ENCODE measurements around the gene LRRC8B. TPM values are rescaled to one million over a fixed set of nuclear protein-coding genes. Genes with fewer than 3 reads are reported as not detected.

The LRRC8B gene
- total and polyA plus RNA-seq, 2 donors from 2014 or later: 2.4 to 15.1 TPM

DNA sequence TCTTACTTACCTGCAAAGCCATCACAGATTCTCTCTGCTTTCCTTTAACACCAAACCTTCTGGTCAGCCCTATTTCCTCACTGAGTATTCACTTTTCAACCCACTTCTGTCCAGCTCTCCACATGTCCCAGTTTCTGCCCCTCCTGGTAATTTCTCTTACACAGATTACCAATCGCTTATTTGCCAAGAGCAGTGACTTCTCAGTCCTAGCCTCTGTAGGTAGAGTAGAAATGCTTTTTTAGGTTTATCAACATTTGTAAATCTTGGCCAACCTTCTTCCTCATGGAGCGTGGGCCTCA, 74.7 kb downstream of the LRRC8B start:
- FAIRE-seq: no peak
- Histone ChIP-seq H3K27ac (ENCODE audit: low read depth in 2 of 2, low read length in 2 of 2) (no peak overlapping the region), H3K9me3 (ENCODE audit: control insufficient read depth in 2 of 3, insufficient read depth in 1 of 3, low read length in 3 of 3) (no peaks in the 10 kb centered on the region), H3K27me3 (ENCODE audit: control insufficient read depth, insufficient read depth, low read length) (no peaks in the 10 kb centered on the region), H3K9ac (ENCODE audit: low read length in 3 of 3) (no peak overlapping the region), H3K4me3 (ENCODE audit: low read length in 3 of 3) (no peak overlapping the region), H3K4me1 (ENCODE audit: control insufficient read depth in 2 of 3, insufficient read depth in 2 of 3, low read depth in 1 of 3, low read length in 3 of 3) (no peaks in the 10 kb centered on the region), H3K36me3 (ENCODE audit: control insufficient read depth in 2 of 3, insufficient read depth in 3 of 3, low read length in 3 of 3) (no peaks in the 10 kb centered on the region)
- intact Hi-C loops (cut with DNase I): no loop called here
- no peak for DNase-seq
- TF ChIP-seq CTCF (IDR thresholded peaks at IDR 0.05; ENCODE audit: borderline replicate concordance, extremely low read depth, insufficient read depth): no peak

GRCh38 chr1:89600451-89601224, 76.0 kb downstream of the LRRC8B start:
- Histone ChIP-seq H3K27me3 (ENCODE audit: control insufficient read depth, insufficient read depth, low read length) (no peaks in the 10 kb centered on the region), H3K4me1 (ENCODE audit: control insufficient read depth in 2 of 3, insufficient read depth in 2 of 3, low read depth in 1 of 3, low read length in 3 of 3) (peaks cover 0 to under 1% (median 0%) of the 10 kb centered on the region in 3 donors), H3K9ac (ENCODE audit: low read length in 3 of 3) (no peak overlapping the region), H3K36me3 (ENCODE audit: control insufficient read depth in 2 of 3, insufficient read depth in 3 of 3, low read length in 3 of 3) (no peaks in the 10 kb centered on the region), H3K9me3 (ENCODE audit: control insufficient read depth in 2 of 3, insufficient read depth in 1 of 3, low read length in 3 of 3) (no peaks in the 10 kb centered on the region), H3K27ac (ENCODE audit: low read depth in 2 of 2, low read length in 2 of 2) (no peak overlapping the region), H3K4me3 (ENCODE audit: low read length in 3 of 3) (no peak overlapping the region)
- DNase-seq: peak in 2 of 5 donors; percentile 8 to 21
- intact Hi-C loops (cut with DNase I): no loop called here
- TF ChIP-seq CTCF (IDR thresholded peaks at IDR 0.05; ENCODE audit: borderline replicate concordance, extremely low read depth, insufficient read depth): no peak
- FAIRE-seq: no peak

DNA sequence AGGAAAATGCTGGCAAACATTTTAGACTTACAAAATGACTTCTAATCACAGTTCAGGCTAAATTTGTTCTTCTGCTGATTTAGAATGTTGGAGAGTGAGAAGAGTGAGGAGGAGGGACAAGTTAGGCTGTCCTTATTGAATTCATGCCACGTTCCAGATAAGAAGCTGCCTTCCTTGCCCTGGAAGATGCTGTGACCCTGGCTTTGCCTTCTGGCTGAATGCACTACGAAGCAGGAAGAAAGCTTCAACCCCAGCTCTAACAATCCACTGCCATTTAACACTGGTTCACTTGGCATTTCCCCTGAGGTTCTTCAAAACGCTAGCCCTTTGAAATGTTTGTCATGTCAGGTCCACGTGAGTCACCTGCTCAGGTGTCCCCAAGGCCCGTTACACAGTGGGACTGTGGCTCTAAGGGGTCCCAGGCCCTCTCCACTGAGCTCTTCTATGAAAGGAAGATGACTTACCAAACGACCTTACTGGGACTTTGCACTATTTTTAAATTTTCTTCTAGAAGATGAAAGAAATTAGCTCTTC, 78.3 kb downstream of the LRRC8B start:
- Histone ChIP-seq H3K36me3 (ENCODE audit: control insufficient read depth in 2 of 3, insufficient read depth in 3 of 3, low read length in 3 of 3) (no peaks in the 10 kb centered on the region), H3K9ac (ENCODE audit: low read length in 3 of 3) (no peak overlapping the region), H3K4me3 (ENCODE audit: low read length in 3 of 3) (no peak overlapping the region), H3K27ac (ENCODE audit: low read depth in 2 of 2, low read length in 2 of 2) (no peak overlapping the region), H3K27me3 (ENCODE audit: control insufficient read depth, insufficient read depth, low read length) (no peaks in the 10 kb centered on the region), H3K4me1 (ENCODE audit: control insufficient read depth in 2 of 3, insufficient read depth in 2 of 3, low read depth in 1 of 3, low read length in 3 of 3) (peaks cover 0 to 5% (median 0%) of the 10 kb centered on the region in 3 donors), H3K9me3 (ENCODE audit: control insufficient read depth in 2 of 3, insufficient read depth in 1 of 3, low read length in 3 of 3) (no peaks in the 10 kb centered on the region)
- DNase-seq: no peak
- TF ChIP-seq CTCF (IDR thresholded peaks at IDR 0.05; ENCODE audit: borderline replicate concordance, extremely low read depth, insufficient read depth): no peak
- no peak for FAIRE-seq
- intact Hi-C loops (cut with DNase I): no loop called here

Data from kidney (tissue), 14 donors.